Adrenal gland (tissue), 5 donors: ENCODE data around the gene IL32.

Source experiments
- CTCF ChIP-seq, 6 experiments: fragments of 450-650 bp in 4 of 6; fragments of 200-600 bp in 2 of 6; sonication (generic) in 1 of 6; IDR thresholded peaks; 1 replicate in 5 of 6; 2 replicates in 1 of 6; pipeline versions ENCODE4 v1.5.1 to v1.8.0; 2016 to 2021; ENCODE audit warnings: antibody characterized with exemption in 6 of 6, mild to moderate bottlenecking in 2 of 6, moderate library complexity in 1 of 6
- POLR2A ChIP-seq, 2 donors: fragments of 450-650 bp; IDR thresholded peaks; one replicate each; pipeline ENCODE4 v1.6.1; 2017; ENCODE audit warnings: antibody characterized with exemption in 2 of 2, mild to moderate bottlenecking in 2 of 2, moderate library complexity in 1 of 2
- donor health status: DM: no; HTN: no; CAD: no.

GRCh38 chr16:3066440-3066748, 954 bp downstream of the IL32 start:
- no peak for TF ChIP-seq CTCF (IDR thresholded peaks at IDR 0.05)
- no peak for TF ChIP-seq POLR2A (IDR thresholded peaks at IDR 0.05)
